HS-5 (cell line): ENCODE data around the gene ELFN2.
"Not testable (repeated sequence)": the region's sequence is repeated elsewhere in the genome, so short reads cannot be mapped to it uniquely, and the experiment has no call there.

Experiments
- DNase-seq: peaks from one replicate; pipeline ENCODE4 v3.0.0-alpha.2; 2012; ENCODE audit warnings: low read depth

ELFN2 gene

DNA sequence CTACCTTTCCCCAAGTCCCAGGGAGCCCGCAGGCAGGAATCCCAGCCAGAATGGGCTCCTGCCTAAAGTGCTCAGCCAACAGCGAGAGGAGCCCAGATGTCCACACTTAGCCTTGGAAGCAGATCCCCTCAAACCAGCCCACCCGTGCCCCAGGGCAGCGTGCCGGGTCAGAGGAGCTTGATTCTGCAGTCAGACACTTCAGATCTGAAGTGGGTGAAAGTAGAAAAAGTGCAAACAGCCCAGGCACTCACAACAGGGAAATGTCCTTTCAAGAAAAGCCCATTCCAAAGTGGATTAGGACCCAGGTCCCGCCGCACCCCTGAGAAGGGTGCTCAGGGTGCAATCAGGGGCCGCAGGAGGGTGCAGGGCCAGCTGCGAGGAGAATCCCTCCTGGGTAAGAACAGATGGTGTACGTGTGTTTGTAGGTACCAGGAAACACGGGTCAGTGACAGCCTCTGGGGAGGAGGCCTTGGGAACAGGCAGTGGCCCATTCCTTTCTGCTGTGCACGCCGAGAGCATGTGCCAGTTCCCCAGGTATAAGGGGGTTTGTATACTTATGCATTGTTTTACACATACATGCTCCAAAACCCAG, 17.7 kb downstream of the ELFN2 start:
- no peak for DNase-seq

DNA sequence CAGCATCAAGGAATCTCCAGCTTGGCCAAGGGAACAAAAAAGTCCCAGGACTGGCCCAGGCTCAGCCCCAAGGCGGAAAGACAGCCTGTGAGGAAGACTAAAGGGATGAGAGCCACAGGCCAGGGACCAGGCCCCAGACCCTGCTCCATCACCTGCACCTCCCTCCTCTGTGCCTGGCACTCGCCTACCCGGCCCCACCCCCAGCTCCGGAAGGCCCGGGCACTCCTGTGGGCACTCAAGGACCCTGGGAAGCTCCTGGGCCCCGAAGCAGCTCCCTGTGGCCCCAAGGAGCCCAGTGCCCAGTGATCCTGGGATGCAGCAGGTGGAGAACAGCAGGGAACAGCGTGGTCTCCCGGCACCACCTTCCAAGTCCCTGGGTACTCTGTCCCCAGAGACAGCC, 18.2 kb downstream of the ELFN2 start:
- DNase-seq: no peak

DNA sequence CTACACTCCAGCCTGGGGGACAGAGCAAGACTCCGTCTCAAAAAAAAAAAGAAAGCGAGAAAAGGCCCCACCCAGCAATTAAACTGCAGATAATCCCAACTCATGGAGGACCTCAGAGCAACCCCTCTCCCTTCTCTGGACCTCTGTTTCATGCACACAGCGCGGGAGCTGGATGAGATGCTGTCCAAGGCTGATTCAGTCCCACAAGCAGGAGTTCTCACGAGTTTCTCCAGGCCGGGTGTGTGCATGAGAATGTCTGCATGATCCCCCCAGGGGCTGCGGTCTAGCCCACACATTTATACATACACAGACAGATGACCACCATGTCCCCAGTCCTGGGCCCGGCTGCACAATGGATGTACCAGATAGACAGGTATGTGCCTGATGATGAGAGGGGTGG, 19.4 kb downstream of the ELFN2 start:
- no peak for DNase-seq

DNA sequence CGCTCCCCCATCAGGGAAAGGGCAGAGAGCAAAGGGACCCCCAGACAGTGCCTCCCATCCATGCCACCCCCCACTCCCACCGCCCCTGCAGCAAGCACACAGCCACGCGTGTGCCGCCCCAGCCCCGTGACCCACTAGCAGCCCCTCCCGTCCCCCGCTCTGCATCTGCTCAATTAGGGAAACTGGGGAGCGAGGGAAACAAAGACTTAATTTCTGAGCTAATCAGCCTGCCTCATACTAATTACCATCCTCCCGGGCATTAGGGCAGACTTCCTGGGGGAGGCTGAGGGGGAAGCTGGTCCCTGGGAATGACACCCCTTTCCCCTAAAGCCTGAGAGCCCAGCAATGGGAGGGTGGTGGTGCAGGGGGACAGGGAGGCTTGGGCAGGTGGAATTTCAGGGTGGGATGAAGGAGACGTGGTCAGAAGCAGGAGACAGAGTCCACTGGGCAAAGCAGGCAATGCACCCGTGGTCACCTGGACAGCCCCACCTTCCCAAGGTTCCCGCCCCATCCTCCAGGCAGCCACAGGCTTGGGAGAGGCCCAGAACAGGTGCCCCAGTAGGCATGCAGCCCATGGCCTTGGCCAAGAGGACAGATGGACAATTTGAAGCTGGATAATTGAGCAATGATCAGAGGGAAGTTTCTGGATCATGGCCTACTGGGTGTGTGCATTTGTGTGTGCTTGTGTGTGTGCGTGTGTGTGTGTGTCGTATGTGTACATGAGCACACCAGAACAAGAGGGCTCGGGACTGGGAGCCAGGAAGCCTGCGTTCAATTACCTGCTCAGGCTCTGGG, 20.6 kb downstream of the ELFN2 start:
- DNase-seq: no peak

DNA sequence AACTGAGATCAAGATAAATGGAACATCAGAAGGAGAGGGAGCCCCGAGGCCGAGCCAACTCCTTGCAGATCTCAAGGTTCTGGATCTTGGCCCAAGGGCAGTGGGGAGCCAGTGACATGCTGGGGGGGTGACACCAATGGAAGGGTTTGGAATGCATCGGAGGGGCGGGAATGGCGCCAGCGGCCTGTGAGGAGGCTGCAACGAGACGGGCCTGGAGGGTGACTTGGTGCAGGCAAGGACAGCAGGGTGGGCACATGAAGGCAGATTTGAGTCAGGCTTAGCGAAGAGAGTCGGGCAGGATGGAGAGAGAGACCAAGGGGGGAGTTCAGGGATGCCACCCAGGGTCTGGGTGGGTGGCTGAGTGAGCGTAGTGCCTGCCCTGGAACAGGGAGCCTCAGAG, 23.2 kb downstream of the ELFN2 start:
- DNase-seq: no peak

DNA sequence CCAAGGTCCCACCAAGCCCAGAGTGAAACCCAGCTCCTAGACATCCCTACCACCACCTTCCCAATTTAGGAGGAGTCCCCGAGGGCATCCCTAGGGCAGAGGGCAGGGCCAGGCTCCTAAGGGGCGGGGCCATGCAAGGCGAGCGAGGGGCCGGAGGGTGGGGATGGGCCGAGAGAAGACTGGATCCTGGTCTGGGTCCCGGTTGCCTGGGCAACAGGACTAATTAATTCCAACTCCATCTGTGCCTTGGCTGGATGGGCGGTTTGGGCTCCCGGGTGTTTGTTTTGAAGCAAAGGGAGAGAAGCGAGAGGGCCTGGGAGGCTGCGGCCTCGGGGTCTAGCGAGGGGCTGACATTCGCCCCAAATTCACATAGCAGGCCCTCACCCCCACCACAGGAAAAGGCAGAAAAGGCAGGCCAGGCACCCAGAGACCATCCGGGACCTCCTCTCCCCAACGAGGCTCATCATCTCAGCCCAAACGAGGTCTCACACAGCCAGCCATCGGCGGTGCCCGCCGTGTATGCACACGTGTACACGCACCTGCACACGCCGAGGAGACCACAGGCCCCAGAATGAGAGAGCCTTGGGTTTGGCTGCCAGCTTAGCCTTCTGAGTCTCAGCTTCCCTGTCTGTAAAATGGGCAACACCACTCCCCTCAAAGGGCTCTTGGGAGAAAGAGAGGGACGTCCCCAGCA, 23.9 kb downstream of the ELFN2 start:
- DNase-seq: no peak

DNA sequence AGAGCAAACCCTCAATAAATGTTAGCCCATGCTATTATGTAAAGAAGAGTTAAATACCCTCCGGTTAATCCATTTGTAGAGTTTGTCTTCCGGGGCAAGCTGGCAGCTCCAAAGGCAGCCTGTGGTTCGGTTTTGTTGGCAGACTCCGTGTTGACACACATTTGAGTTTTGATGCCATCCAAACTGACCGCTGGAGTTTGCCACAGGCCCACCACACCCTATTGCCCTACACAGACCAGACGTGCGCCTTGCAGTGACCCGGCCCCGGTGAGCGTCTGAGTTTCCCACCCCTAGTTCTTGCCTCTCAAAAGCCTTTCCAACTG, 25.1 kb downstream of the ELFN2 start:
- DNase-seq: no peak

DNA sequence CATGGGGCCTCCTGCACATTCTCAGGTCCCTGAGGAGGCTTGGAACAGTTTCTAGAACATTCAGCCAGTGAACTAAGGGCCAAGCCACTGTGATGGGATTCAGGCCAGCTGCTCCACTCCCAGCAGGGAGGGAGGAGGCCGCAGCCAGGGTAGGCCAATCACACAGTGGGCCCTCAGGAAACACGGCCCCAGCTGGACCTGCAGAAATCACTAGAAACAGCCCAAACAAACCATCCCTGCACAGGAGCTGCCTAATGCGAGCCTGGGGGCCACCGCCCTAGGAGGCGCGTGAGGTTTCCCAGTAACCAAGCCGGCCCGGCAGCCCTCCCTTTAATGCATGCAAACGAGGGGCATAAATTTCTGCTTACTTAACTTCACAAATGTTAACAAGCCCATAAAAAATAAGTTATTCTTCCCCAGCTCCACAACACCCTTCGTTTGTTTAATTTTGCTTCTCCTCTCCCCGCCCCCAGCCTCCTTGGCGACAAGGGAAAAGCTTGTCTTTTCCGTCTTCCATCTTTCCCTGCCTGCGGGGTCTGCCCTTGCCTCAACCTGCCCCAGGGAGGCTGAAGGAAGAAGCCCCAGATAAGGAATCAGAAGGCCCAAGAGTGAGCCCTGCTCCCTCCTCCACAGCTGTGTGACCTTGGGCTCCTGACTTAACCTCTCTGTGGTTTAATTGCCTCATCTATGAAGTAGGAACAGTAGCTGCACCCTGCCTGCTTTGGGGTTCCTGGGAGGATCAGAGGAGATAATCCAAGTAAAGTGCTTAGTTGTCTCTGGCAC, 25.7 kb downstream of the ELFN2 start:
- no peak for DNase-seq

DNA sequence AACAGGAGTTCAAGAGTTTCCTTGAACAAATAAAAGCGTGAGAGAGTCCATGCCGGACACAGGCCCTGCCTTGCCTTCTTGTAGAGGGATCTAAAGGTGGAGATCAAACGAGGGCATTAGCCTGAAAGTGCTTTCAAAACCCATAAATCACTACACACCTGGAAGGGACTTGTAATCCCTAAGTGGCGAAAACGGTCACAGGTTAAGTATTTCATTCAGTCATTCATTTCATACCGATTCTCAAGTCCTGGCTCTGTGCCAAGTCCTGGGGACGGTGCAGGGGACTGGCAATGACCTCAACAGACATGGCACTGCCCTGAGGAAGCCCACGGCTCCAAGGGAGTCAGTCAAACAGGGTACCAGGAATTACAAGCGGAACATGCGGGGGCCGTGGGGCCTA, 26.6 kb downstream of the ELFN2 start:
- no peak for DNase-seq

DNA sequence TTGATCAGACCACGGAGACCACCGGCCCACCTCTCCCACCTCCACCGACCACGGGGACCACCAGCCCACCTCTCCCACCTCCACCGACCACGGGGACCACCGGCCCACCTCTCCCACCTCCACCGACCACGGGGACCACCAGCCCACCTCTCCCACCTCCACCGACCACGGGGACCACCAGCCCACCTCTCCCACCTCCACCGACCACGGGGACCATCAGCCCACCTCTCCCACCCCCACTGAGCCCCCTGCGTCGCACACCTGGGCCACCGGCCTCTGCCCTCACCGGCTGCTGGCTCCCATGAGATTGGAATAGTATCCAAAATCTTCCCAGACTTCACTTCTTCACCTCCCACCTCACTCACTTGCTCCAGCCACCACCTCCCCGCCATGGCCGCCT, 27.8 kb downstream of the ELFN2 start:
- DNase-seq: not testable (repeated sequence)

DNA sequence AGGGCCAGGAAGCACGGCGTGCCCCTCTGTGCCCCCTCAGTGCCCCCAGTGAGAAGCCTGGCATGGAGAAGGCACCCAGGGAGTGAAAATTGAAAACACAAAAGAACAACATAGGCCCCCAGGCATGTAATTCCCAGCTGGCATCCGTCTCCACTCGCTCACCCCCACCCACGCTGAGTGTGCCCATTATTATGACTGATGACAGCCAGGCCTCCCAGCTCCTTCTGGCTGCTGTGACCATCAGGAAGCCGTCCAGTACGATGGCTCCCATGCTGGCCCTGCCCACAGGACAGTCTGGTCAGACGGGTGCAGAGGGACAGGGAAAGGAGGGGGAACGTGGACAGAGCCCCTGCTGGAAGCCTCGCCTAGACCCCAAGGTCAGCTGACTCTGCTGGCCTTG, 30.1 kb downstream of the ELFN2 start:
- no peak for DNase-seq

DNA sequence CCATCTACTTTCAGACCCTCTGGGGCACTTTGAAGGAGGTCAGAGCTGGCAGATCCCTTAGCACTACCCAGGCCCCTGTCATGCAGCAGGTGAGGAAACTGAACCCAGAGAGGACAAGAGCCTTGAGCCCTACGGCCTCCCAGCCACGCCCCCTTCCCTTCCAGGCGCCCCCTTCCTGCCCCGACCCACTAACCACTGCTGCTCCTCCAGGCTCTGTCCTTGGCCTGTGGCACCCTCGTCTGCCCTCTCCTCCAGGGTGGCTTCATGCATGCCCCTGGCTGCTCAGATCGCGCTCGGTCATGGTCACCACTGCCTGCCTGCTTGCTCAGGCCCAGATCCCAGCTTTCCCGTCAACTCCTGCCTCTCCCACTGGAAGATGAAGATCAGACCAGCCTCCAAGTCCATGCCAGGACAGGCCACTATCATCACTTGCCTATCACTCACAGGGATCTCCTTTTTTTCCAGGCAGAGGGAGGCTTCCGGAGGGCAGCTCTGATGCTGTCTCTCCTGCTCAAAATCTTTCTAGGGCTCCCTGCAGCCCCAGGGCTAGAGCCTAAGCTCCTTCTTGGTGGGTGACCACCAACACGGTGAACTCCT, 30.7 kb downstream of the ELFN2 start:
- DNase-seq: no peak

DNA sequence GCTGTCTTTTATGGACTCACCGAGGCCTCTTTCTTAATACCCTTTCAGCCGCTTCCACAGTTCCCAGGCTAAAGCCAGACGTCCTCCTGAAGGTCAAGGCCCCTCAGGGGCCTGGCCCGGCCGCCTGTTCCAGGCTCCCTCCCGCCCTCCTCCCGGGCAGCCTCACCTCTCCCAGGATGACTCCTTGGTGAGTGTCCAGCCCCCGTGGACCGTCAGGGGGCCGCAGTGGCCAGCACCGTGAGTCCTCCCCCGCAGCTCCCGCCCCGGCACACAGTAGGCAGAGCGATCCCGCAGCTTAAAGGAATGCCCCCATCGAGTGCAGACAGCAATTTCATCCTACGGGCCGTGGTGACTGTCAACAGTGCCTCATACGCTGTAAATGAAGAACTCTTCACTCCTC, 32.9 kb downstream of the ELFN2 start:
- DNase-seq: no peak

DNA sequence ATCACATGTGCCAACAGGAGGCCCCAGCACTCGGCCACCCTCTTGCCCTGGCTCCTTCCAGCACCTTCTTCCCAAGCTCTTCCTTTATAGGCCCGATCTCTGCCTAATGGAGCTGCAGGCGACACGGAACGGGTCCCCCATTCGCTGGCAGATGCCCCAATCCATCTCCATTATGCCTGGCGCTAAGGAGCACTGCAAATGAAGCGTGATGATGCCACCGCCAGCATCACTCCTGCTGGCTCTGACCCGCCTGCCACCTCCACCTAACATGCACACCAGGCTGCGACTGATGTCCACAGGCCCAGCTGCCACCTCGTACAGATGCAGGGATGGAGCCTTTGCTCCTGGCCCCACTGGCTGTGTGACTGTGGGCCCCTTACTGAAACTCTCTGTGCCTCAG, 33.5 kb downstream of the ELFN2 start:
- no peak for DNase-seq

DNA sequence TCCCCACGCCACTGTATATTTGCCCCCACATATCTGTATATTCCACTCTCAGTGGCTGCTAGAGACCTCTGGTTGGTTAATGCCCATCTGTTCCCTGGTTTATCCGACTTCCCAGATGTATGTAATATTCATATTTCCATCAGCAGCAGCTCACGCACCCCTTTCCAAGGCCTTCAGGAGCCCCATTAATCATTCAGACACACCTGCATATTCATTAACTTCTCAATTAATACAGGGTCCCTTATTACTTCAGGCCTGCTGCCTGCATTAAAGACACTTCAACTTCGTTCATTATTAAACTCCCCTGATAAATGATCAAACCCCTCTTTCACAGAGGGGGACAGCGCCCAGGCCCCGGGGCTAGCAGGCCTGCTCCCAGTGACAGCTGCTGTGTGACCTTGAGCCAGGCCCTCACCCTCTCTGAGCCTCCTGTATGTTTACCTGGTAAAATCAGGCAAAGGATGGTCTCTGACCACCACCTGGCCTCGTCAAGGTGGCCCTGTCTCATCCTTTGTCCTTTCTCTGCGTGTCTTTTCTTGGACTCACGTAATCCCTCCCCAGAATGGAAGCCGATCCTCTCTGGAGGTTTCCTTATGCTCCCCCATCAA, 34.5 kb downstream of the ELFN2 start:
- no peak for DNase-seq

DNA sequence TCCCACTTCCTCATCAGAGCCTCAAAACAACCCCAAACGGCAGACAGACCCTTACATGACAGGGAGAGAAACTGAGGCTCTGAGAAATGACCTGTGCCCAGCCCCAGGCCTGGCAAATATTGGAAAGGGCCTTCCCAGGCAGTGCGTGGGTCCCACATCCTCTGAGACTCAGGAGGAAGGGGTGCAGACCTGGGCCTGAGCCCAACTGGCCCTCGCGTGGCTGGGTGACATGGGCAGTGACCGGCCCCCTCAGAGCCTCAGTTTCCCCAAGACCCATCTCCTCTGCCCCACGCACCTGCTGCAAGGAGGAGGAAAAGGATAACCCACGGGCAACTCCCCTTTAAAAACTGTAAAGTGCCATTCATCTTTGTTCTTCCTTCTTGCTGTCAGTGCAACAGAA, 35.6 kb downstream of the ELFN2 start:
- no peak for DNase-seq

DNA sequence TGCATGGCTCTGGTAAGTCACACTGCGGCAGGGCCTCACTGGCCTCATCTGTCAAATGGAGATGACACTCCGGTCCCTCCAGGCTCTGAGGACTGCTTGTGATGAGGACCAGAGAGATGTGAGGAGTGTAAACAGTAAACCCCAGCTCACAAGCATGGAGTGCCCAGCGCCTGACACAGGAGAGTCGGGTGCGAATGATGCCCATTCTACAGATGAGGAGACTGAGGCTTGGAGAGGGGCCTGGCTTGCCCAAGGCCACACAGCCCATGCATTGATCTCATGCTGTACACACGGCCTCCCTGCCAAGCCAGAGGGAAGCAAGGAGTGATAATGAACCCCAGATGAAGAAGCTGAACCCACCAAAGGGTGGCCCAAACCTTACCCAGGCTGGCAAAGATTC, 37.2 kb downstream of the ELFN2 start:
- no peak for DNase-seq

DNA sequence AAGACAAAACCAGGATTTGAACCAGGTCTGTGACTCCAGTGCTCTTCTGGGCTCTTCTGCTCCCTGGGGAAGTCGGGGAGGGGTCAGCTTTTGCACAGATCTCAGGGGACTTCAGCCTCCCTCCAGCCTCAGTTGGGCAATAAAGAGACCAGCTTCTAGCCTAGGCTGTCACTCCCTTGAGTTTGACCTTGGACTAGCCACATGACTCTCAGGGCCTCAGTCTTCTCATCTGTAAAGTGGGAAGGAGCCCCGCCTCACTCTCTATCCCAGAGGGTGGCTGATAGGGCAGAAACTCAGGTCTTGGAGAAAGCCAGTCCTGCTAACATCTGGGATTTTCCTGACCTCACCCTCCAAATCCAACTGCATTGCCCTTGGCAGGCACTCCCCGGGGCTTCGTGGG, 38.7 kb downstream of the ELFN2 start:
- DNase-seq: no peak

DNA sequence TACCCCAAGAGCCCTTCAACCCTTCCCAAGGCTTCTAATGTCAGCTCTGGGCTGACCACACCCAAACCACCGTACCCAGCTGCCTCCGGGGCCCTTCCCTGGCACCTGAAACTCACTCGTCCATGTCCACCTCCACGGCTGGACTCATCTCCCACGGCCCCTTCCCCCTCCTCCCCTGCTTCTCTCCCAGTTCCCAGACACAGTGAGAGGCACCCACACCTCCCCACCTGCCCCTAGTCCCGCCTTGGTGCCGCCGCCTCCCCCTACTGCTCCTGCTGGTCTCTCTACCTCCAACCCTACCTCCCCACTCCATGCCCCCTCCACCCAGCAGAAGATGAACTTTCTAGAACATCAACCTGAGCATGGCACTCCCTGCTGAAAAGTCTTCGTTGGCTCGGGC, 39.5 kb downstream of the ELFN2 start:
- DNase-seq: no peak

DNA sequence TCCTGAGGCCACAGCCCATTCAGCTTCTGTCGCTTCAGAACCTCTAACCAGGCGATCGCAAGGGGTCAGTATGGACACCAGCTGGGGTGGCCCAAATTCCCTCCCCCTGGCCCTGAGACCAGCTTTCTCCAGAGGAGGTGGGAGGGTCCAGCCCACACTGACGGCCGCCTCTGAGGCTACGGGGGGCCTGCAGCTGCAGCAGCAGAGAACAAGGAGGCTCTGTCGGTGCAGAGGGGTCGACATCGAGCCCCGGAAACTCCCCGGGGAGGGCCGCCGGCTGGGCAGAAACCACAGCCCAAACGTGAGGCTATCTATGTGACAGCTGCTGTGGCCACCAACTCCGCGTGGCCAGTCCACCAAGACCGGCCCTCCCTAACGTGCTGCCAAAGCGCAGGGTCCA, 40.8 kb downstream of the ELFN2 start:
- no peak for DNase-seq

DNA sequence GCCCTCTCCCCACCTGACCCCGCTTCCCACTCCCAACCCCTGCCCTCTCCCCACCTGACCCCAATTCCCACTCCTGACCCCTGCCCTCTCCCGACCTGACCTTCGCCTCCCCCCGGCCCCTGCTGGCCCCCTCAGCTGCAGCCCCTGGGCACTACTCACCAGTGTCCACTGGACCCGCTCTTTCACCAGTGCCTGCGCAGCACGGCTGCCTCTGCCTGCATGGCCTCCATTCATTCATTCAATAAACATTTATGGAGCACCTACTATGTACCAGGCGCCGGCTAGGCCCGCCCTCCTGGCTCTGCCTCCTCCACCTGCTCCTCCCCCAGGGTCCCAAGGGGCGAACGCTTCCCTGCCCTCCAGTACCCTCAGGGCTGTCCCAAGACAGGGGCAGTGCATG, 42.6 kb downstream of the ELFN2 start:
- DNase-seq: no peak

DNA sequence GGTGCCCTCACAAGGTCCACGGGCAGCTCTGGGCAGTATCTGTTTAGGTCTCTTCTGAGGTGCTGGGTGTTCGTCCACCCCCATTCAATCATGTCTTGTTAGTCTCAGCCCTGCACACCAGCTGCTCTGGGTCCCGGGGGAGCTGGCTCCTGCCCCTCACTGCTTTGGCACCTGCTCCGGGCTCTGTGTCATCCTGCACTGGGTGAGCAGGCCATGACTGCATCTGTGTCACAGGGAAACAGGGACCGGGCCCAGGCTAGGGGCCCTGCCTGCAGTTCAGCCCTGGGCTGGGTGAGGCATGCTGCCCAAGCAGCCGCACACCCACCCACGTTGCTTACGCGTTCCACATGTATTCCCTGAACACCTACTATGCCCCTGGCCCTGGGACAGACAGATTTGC, 43.9 kb downstream of the ELFN2 start:
- no peak for DNase-seq
